Erythroblast (primary cell): ENCODE data around the gene NPAS1.

Source experiments
- GATA1 ChIP-seq: IDR thresholded peaks from 2 replicates; pipeline ENCODE4 v1.6.1; 2011; ENCODE audit warnings: low read depth, mild to moderate bottlenecking, control low read depth, low read length, moderate library complexity
- POLR2A ChIP-seq: IDR thresholded peaks from 2 replicates; pipeline ENCODE4 v1.6.1; 2011; ENCODE audit warnings: mild to moderate bottlenecking, low read length

GRCh38 chr19:47019431-47020041, at the start of gene NPAS1:
- TF ChIP-seq POLR2A = no peak
- TF ChIP-seq GATA1 = no peak
